LNCaP clone FGC (cell line): ENCODE data around the gene UTP14A.

ENCODE experiments used
- DNase-seq: peaks from one replicate; pipeline ENCODE4 v3.0.0-alpha.2; 2011; ENCODE audit warnings: low read depth
- H3K4me3 ChIP-seq: 2 replicates; pipeline ENCODE4 v1.5.1; 2011; ENCODE audit warnings: mild to moderate bottlenecking, low read depth, low read length, control low read depth
- CTCF ChIP-seq: IDR thresholded peaks from 2 replicates; pipeline ENCODE4 v1.5.1; 2012; ENCODE audit warnings: mild to moderate bottlenecking; ENCODE audit not compliant: control insufficient read depth, insufficient read depth; ENCODE audit errors: extremely low read depth

UTP14A gene

GRCh38 chrX:129945131-129945530 lies 39.2 kb downstream of the UTP14A start:
- no peak overlapping the region for H3K4me3 ChIP-seq
- no peak for TF ChIP-seq CTCF
- no peak for DNase-seq

GRCh38 chrX:129953334-129953648 lies 47.3 kb downstream of the UTP14A start:
- TF ChIP-seq CTCF: no peak
- H3K4me3 ChIP-seq: no peak overlapping the region
- DNase-seq: no peak

- DNase-seq: no peak
- H3K4me3 ChIP-seq: no peak overlapping the region
- no peak for TF ChIP-seq CTCF
Observed at GRCh38 chrX:129953881-129954280, 47.9 kb downstream of the UTP14A start.

GRCh38 chrX:129954804-129955203 lies 48.8 kb downstream of the UTP14A start:
- DNase-seq: no peak
- TF ChIP-seq CTCF: no peak
- H3K4me3 ChIP-seq: no peak overlapping the region

GRCh38 chrX:129955682-129956081 lies 49.7 kb downstream of the UTP14A start:
- TF ChIP-seq CTCF: no peak
- H3K4me3 ChIP-seq: no peak overlapping the region
- DNase-seq: no peak

- no peak for DNase-seq
- H3K4me3 ChIP-seq: no peak overlapping the region
- no peak for TF ChIP-seq CTCF
Observed at GRCh38 chrX:129956145-129956544, 50.2 kb downstream of the UTP14A start.

- H3K4me3 ChIP-seq: no peak overlapping the region
- DNase-seq: no peak
- no peak for TF ChIP-seq CTCF
Observed at GRCh38 chrX:129956765-129957164, 50.8 kb downstream of the UTP14A start.
